GM12875 (cell line): ENCODE results near the gene DRAP1.
A peak's percentile ranks its signal among the peaks of the same experiment; 100 is the strongest.

Experiments used
- H3K4me3 ChIP-seq: one replicate; pipeline ENCODE4 v1.5.1; 2011; ENCODE audit warnings: low read depth, low read length, control low read depth
- CTCF ChIP-seq: IDR thresholded peaks from 2 replicates; pipeline ENCODE4 v1.5.1; 2011; ENCODE audit warnings: low read depth, mild to moderate bottlenecking, control low read depth, inconsistent platforms, low read length, moderate library complexity, borderline replicate concordance; ENCODE audit not compliant: insufficient read depth

DRAP1 gene

DNA sequence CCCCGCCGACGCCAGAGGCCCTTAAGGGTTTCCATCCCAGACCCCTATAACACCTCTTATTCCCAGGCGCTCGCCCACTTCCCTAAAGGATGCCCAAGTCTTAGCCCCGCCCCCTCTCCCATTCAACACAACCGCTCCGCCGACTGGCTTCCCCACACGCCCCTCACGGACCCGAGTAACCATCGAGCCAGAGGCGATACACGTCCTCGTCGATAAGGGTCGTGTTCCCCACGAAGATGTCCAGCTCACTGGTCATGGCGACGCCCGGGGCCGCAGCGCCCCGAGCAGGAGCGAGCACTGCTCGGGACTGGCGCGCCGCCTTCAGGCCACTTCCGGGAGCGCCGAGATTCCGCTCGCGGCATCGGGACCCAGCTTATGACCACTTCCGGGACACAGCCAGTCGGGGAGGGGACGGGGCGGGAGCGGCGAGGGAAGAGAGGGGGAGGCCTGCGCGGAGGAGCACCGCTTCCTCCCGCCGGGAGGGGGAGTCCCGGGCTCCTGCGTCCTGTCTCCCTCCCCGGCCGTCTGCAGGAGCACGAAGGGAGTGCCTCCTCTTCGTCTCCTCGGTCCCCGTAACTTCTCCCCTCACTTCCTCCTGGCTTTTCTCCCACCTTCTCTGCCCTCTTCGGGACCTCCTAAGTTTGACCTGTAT lies 30.9 kb upstream of the DRAP1 start, which contains the start of gene FIBP:
FIBP (minus strand) TSS at position 309 of the 652 bp plus-strand sequence; CDS start at position 256, 53 bp downstream.
- TF ChIP-seq CTCF: peak; percentile 87
- H3K4me3 ChIP-seq: peak within 1 kb of the TSS; percentile 90

DNA sequence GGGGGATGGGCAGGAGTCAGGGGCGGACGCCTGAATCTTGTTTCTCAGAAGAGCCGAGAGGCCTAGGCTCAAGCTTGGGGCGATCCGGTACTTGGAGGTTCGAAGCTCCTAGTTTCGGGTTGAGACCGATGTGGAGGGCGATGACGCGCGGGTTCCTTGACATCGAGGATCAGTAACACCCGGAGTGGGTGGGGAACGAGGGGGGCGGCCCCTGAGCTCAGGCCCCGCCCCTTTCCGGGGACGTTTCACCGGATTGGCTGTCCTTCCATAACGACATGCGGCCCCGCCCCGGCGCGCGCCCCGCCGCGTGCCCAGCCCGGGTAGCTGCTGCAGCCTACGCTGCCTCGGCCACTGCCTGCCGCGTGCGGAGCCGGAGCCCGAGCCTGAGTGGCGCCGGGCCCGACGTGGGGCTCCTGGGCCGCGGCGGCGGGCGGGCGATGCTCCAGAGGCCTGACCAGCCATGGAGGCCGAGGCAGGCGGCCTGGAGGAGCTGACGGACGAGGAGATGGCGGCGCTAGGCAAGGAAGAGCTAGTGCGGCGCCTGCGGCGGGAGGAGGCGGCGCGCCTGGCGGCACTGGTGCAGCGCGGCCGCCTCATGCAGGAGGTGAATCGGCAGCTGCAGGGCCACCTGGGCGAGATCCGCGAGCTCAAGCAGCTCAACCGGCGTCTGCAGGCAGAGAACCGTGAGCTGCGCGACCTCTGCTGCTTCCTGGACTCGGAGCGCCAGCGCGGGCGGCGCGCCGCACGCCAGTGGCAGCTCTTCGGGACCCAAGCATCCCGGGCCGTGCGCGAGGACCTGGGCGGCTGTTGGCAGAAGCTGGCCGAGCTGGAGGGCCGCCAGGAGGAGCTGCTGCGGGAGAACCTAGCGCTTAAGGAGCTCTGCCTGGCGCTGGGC lies 28.7 kb upstream of the DRAP1 start, which contains the start of gene CCDC85B:
CCDC85B (plus strand) TSS at position 350 of the 895 bp plus-strand sequence; CDS start at position 461, 111 bp downstream.
- H3K4me3 ChIP-seq: peak within 1 kb of the TSS; percentile 98
- TF ChIP-seq CTCF: peak; percentile 21; the same call in 1 of the 2 replicates

DNA sequence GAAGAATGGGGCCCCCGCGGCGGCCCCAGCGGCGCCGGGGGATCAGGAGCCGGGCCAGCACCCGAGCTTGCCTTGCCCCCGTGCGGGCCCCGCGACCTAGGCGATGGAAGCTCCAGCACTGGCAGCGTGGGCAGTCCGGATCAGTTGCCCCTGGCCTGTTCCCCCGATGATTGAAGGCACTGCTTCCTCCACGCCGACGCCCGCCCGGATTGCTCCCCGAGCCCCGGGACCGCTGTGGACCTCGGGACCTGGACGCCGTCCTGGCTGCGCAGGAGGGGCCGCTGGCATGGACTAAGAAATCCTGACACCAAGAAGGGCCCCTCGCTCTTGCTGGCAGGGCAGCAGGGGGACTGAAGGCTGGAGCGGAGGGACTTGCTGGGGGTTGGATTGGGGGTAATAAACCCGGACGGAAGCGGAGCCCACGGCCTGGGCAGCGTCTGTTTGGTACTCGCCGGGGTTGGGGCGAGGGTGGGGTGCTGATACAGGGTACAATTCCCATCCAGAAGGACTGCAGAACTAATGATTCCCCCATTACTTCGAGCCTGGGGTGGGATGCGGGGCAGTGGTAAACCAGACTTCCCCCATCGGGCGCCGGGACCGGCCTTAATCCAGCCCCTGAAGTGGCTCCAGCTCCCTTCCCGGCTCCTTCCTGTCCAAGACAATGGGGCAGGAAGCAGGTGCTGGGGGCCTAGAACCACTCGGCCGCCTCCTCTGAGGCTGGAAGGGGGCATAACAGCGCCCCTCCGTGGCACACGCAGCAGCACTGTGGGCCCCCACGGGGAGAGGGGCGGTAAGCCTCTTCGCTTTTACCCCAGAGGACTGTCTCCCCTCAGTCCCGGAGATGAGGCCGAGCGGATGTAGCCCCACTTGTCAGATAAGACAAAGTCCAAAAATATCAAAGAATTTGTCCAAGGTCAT lies 27.7 kb upstream of the DRAP1 start:
- peak overlapping the region; percentile 98 for H3K4me3 ChIP-seq
- TF ChIP-seq CTCF: peak; percentile 68

DNA sequence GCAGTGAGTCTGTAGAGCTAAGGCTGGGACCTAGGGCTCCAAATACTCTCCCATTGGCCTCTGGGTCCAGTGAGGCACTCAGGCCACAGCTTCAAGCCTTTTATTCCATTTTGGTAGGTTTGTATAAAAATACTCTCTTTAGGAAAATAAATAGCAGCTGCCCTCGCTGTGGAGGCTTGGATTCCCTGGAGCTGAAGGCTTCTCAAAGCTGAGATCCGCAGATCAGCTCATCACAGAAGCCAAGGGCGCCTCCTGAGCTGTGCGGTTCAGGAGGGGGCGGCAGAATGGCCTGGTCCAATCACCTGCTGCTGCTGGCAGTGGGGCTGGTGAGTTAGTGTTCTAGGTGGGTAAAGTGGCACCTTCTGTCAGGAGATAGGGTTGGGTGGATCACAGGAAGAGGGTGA lies 27.1 kb upstream of the DRAP1 start:
- peak overlapping the region; percentile 98 for H3K4me3 ChIP-seq

DNA sequence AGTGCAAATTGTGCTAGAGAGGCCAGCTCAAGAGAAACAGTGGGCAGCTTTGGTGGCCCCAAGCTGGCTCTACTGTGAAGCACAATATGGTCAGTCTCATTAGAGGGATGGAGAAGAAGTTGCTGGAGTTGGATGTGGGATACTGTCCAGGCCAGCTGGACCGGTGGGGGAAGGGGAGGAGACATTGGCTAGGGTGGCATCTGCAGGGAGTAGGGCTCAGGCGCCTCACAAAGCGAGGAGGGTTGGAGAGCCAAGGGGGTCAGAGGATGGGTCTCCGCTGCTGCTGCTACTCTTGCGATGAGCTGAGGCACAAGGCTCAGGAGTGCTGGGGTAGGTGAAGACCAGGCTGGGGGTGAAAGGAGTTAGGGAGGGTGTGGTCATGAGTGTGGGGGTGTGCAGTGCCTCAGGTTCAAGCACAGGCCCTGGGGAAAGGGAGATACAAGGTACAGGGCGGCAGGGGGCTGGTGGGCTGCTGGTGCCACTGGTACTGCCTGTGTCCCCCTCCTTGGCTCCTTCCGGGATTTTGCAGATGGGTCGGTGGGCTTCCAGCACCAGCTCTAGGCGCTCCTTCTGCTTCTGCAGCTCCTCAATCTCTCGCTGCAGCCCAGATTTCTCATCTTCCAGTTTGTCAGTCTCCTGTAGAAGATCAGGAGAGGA lies 26.4 kb upstream of the DRAP1 start:
- TF ChIP-seq CTCF: no peak
- peak overlapping the region; percentile 98 for H3K4me3 ChIP-seq

DNA sequence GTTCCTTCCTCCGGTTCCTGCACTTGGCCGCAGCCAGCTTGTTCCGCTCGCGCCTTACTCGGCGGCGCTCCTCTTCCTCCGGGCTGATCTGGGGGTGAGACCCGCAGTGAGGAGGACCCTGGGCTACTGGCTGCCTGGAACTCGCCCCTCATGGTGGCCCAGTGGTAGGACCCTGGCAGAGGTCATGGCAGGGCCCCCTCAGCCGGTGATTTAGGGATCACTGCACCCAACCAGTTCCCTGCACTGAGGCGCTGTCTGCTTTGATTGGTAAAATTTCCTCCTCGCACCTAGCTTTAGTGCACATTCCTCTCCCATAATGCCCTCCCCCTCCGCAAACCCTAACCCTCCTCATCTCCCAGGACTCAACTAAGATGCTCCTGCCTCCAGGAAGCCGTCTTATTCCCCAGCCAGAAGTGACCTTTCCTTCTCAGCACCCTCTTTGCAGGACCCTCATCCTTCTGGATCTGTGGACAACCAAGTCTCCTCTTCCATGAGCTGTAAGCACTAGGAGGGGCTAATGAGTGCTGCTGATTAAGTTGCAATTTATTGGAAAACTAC lies 25.1 kb upstream of the DRAP1 start:
- TF ChIP-seq CTCF: no peak
- peak overlapping the region; percentile 37 for H3K4me3 ChIP-seq
